Progenitor cell of endocrine pancreas (in vitro differentiated cells): Measurements from ENCODE around the gene ADAMTS2. TPM values are rescaled to one million over a fixed set of nuclear protein-coding genes. Genes with fewer than 3 reads are reported as not detected.

Experiments
- DNase-seq: peaks from one replicate; pipeline ENCODE4 v3.0.0; 2021; ENCODE audit warnings: low spot score; ENCODE audit not compliant: unreplicated experiment
- H3K27ac Mint-ChIP-seq: 2 replicates; pipeline ENCODE4 v1.8.0; 2021; ENCODE audit warnings: mild to moderate bottlenecking, moderate library complexity, mixed read lengths
- H3K27me3 Mint-ChIP-seq: 2 replicates; pipeline ENCODE4 v1.8.0; 2021; ENCODE audit warnings: mixed read lengths
- H3K36me3 Mint-ChIP-seq: 2 replicates; pipeline ENCODE4 v1.8.0; 2022; ENCODE audit warnings: mixed read lengths; ENCODE audit not compliant: insufficient read depth
- H3K4me1 Mint-ChIP-seq: 2 replicates; pipeline ENCODE4 v1.8.0; 2021; ENCODE audit warnings: low read depth, mixed read lengths
- H3K4me3 Mint-ChIP-seq: 2 replicates; pipeline ENCODE4 v1.8.0; 2021; ENCODE audit warnings: low read depth, mild to moderate bottlenecking, moderate library complexity, mixed read lengths
- H3K9me3 Mint-ChIP-seq: 2 replicates; pipeline ENCODE4 v1.8.0; 2021; ENCODE audit warnings: low read depth, mixed read lengths
- CTCF ChIP-seq: fragments of 200-600 bp; sonication (generic); IDR thresholded peaks from one replicate; pipeline ENCODE4 v1.5.0; 2021; ENCODE audit warnings: antibody characterized with exemption, mild to moderate bottlenecking; ENCODE audit not compliant: unreplicated experiment
- total RNA-seq: library from RNA; stranded (reverse); gene quantifications from 2 replicates; pipeline ENCODE4 v1.2.1, GENCODE V29; 2021

The ADAMTS2 gene
- total RNA-seq, 1 donor from 2014 or later, result 2.5 TPM

GRCh38 chr5:179331591-179332375, 13.5 kb downstream of the ADAMTS2 start:
- no peaks in the 10 kb centered on the region for H3K36me3 Mint-ChIP-seq
- no peak overlapping the region for H3K27ac Mint-ChIP-seq
- H3K4me3 Mint-ChIP-seq, result no peak overlapping the region
- peaks cover 47% of the 10 kb centered on the region for H3K27me3 Mint-ChIP-seq
- DNase-seq, result no peak
- no peaks in the 10 kb centered on the region for H3K9me3 Mint-ChIP-seq
- H3K4me1 Mint-ChIP-seq, result no peaks in the 10 kb centered on the region
- TF ChIP-seq CTCF, result no peak

GRCh38 chr5:179330186-179330900, 14.9 kb downstream of the ADAMTS2 start:
- Mint-ChIP-seq H3K27ac (no peak overlapping the region), H3K4me1 (no peaks in the 10 kb centered on the region), H3K36me3 (no peaks in the 10 kb centered on the region), H3K27me3 (peaks cover 39% of the 10 kb centered on the region), H3K9me3 (no peaks in the 10 kb centered on the region), H3K4me3 (no peak overlapping the region)
- TF ChIP-seq CTCF, result no peak
- no peak for DNase-seq

- Mint-ChIP-seq H3K27ac (no peak overlapping the region), H3K36me3 (no peaks in the 10 kb centered on the region), H3K4me3 (no peak overlapping the region), H3K9me3 (no peaks in the 10 kb centered on the region), H3K4me1 (no peaks in the 10 kb centered on the region), H3K27me3 (peaks cover 37% of the 10 kb centered on the region)
- TF ChIP-seq CTCF, result no peak
- DNase-seq, result no peak
These were observed 17.0 kb downstream of the ADAMTS2 start for GRCh38 chr5:179328291-179328690.

GRCh38 chr5:179327021-179327735, 18.1 kb downstream of the ADAMTS2 start:
- Mint-ChIP-seq H3K4me3 (no peak overlapping the region), H3K9me3 (no peaks in the 10 kb centered on the region), H3K27ac (no peak overlapping the region), H3K36me3 (no peaks in the 10 kb centered on the region), H3K27me3 (peaks cover 32% of the 10 kb centered on the region), H3K4me1 (no peaks in the 10 kb centered on the region)
- TF ChIP-seq CTCF, result no peak
- DNase-seq, result no peak
